ENCODE measurements around the gene RBM18.

The RBM18 gene

GRCh38 chr9:122256206-122256605, 8.4 kb downstream of the RBM18 start:
- no peak for DNase-seq

DNA sequence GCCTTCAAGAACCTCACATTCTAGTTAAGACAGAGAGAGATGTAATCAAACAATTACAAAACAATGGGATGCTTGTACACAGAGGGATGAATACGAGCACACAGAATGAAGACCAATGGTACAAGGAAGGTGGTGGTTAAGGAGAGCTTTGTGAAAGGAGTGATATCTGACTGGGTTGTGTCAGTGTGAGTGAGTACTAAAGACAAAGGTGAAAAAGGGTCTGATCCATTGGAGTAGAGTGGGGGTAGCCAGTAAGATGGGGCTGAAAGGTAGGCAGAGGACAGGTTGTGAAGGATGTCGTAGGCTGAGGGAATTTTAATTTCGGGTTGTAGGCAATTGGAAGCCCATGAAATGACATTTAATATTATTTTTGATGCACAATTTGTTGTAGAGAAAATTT, 9.9 kb downstream of the RBM18 start:
- no peak for DNase-seq

GRCh38 chr9:122252796-122253195, 11.8 kb downstream of the RBM18 start:
- no peak for DNase-seq

GRCh38 chr9:122251351-122251750, 13.3 kb downstream of the RBM18 start:
- no peak for DNase-seq

DNA sequence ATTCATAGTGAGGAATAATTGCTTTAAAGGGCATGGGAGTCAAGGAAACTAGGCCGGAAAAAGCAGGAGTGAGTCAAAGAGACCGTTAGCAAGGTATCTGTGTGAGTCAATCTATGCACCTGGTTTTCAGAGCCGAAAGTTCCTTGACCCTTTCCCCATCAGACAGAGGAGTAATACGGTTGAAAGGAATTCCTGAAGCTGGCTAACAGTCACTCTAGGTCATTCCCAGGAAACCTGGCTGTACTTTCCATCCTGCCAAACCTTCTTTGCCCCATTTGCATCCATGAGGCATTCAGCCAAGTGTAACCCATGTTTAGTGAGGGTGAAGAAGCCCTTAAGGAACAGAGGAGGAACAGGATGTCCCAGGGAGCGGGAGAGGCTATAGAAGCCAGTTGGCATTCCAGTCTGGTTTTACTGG, 16.2 kb downstream of the RBM18 start:
- DNase-seq, result no peak

GRCh38 chr9:122246666-122247065, 18.0 kb downstream of the RBM18 start:
- DNase-seq, result no peak

DNA sequence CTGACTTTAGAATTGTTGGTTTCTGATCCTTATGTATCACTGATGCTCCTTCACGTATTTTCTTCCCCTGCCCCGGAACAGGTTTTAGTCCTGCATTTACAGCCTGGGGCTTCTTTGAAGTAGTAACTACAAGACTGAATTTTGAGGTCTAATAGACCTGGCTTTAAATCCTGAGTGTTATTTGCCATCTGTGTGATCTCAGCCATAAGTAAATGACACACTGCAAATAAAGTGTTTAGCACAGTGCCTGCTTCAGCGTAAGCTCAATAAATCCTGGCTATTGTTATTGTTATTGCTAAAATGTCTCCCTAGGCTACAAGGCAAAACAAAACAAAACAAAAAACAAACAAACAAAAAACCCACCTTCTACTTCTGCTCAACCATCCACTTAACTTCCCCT, 20.3 kb downstream of the RBM18 start:
- DNase-seq, result no peak

DNA sequence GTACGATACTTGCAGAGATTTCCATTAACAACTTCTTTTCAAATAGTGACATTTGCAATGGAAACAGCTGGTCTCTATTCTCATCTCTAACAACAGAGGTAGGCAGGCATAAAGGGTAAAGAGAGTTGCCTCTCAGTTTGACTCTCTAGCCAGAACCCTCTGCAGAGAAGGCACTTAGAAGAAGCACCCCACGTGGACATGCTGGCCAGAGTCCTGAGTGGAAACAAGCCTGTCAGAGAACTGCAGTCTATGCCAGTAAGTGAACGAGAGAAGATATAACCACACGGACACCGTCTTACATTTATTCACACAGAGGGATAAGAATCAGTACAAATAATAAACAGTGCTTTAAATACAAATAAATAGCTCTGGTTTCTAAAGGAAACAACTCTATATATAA, 24.9 kb downstream of the RBM18 start:
- no peak for DNase-seq

DNA sequence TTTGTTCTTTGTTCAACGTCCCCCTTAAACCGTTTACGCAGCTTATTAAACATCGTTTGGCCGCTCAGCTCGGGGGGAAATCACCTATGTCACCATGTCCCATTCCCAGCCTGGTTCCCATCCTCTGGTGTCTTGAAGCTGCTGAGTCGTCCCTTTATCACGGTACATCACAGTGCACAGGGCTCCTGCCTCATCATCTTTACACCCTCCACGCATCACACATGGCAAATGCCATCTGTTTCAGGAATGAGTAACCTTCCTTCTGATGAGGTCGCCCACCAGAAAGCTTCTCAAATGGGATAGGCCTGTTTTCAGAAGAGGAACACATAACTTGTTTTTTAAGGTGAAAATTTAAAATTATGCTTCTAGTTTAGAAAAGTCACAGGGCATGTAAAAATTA, 28.0 kb downstream of the RBM18 start:
- DNase-seq, result no peak

GRCh38 chr9:122234022-122234748, 30.5 kb downstream of the RBM18 start:
- no peak for DNase-seq

DNA sequence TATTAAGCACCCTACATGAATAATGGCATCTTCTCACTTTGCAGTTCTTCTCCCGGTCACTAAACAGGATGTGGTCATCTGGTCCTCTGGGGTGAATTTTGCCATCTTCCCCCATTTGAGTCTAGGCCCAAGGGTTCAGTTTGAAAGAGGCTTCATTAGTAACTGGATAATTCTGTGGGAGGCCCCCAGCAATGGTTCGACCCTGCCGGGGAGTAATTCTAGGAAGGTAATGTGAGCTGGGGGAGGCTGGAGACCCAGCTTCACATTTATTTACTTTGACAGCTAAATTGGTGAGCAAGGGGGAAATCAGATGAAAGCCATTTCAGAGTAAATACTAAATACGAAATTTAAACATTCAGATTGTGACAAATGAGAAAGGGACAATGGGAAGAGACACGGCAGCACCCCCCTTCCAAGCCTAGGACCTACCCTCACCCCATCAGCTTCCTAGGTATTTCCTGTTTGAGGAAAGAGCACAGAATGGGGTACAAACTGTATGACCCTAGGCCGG, 31.8 kb downstream of the RBM18 start:
- no peak for DNase-seq

DNA sequence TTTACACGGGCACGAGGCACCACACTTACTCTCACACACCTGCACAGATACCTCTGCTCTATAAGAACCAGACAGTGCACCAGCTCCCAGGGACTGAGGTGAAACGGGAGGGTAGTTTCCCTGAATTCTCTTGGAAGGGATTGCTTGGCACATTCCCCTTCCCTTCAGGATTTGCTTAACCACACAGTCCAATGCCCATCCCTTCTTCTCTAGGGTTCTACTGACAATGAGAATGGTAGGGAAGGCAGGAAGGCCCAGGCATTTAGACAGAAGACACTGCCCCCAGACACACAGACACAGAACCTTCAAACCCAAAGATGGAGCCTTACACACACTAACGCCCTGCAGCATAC, 35.2 kb downstream of the RBM18 start:
- DNase-seq, result no peak

- DNase-seq, result no peak
Observed at GRCh38 chr9:122228568-122229484, 35.8 kb downstream of the RBM18 start, which contains the start of gene LHX6. Gene LHX6 (minus strand): TSS chr9:122228957. CDS start chr9:122228740, 217 bp downstream.

DNA sequence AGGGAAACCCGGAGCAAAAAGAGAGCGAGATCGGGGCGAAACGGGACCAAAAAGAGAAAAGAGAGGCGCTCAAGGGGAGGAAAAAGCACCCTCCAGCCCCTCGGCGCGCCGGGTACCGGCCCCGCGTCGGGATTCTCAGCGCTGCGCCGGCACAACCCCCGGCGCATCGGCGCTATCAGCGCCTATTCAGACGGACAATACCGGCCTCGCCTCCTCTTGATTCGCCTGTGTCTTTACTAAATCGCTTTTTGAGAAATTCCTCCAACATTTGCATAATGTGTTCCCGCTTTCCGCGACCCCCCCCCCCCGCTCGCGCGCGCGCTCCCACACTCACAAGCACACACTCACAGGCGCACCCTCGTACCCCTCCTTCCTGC, 36.5 kb downstream of the RBM18 start:
- DNase-seq, result no peak

DNA sequence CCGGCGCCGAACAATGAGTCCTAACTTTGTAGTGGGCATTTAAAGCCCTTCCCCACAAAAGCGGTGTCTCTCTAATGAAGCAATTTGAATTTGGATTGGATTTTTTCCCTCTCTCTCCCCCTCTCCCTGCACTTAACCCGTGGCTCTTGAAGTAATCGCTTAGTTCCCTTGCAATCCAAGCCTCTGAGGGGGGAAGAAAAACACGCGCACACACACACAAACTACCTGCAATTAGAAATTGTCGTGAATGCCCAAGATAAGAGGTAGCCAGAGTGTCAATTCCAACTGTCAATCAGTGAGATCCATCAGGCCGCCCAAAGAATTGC, 37.1 kb downstream of the RBM18 start:
- DNase-seq, result no peak

DNA sequence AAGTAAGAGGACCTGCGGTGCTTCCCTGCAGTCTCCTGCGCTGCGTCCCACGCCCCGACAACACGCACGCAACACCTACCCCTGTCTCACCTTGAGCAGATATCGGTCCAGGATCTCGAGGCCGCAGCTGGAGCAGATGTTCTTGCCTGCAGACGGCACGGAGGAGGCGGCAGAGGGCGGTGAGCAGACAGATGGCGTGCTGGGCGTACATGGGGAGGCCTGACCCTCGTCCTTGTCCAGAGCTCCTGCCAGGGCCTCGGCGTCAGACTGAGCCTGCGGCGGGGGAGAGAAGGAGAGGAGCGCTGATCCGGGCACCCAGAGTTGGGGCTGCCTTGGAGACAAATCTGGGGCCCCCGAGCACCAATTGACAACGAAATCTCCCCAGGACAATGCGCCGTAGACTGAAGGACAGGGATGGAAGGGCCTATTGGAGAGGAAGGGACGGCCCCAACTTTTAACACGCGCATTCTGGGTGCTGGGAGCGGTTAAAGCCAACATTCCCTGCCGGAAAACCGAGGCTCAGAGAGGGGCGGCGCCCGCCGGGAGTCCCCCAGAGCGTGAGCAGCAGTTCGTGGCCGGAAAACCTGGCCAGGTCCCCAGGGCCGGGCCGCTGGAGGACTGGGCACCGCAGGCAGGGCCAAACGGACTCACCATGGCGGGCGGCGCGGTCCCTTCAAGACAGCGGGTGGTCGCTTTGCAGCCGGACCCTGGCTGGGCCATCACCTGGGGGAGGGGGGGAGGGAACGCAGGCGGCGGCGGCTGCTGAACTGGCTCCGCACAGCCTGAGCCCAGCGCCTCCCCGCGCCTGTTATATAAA, 37.7 kb downstream of the RBM18 start:
- DNase-seq, result no peak

- DNase-seq, result no peak
Observed at GRCh38 chr9:122226142-122226757, 38.4 kb downstream of the RBM18 start.

DNA sequence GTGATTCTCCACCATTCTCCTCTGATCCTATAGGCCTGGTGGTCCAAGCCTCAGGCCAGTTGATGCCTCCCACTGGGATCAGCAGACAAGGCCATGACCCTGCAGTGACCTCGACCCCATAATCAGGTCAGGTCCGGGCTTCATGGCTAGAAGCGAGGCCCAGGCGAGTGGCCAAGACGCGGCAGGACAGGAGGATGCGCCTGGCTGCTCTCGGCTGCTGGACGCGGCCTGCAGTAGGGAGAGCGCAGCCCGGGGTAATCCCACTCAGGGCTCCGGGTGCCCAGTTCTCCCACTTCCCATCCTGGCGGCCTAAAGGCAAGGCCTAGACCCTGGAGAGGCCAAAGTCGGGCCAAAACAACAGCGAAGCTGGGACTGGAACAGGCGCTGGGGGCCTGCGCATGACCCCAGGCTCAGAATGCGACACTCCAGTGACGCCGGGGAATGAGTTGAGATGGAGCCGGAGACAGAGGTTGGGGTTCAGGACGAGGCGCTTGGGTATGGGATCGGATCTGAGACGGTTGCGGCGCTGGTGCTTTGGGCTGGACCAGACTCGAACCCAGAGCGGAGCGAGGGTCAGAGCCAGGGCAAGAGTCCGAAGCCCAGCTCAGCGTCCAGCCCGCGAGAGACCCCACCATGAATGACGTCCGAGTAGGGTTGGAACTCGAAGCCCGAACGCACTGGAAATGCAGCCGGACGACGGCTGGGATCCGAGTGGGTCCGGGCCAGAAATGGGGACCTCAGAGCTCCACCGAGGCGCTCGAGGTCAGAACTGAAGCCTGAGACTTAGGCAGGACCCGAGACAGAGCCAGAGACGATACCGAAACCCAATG, 39.1 kb downstream of the RBM18 start:
- no peak for DNase-seq

GRCh38 chr9:122223435-122223834, 41.2 kb downstream of the RBM18 start:
- DNase-seq, result no peak

- DNase-seq, result no peak
Observed at GRCh38 chr9:122222791-122223190, 41.8 kb downstream of the RBM18 start.

- DNase-seq, result no peak
Observed at GRCh38 chr9:122221183-122221811, 43.3 kb downstream of the RBM18 start.

All from NK-92 treated with Interleukin-12 subunit alpha and Interleukin-12 subunit beta, amount 100 ng/mL, for 24 hours (cell line).